H1 (cell line): ENCODE measurements around the gene FAM184B. TPM values are rescaled to one million over a fixed set of nuclear protein-coding genes. Genes with fewer than 3 reads are reported as not detected.

Experiments
- CTCF ChIA-PET: fragments of 300-600 bp; sonication (Branson Sonifier 250); formaldehyde crosslinking; loops from one replicate; lab custom pipeline; 2021; ENCODE audit not compliant: partially characterized antibody; lab: Charles Lee
- POLR2A ChIA-PET: fragments of 300-600 bp; sonication (Branson Sonifier 250); formaldehyde crosslinking; loops from one replicate; lab custom pipeline; 2021; ENCODE audit warnings: inconsistent platforms; ENCODE audit not compliant: partially characterized antibody; lab: Charles Lee
- DNase-seq, 2 experiments: peaks; one replicate each; pipeline versions ENCODE4 v3.0.0 to v3.0.0-alpha.2; 2010 to 2022; ENCODE audit warnings: low spot score in 2 of 2, low read depth in 1 of 2, mixed read lengths in 1 of 2
- FAIRE-seq: peaks from 2 replicates; lab custom pipeline; 2011; peaks lifted over from hg19 to GRCh38; lab: Jason Lieb, UNC
- H2AFZ ChIP-seq: 2 replicates; pipeline ENCODE4 v1.8.1; 2012; ENCODE audit warnings: low read length, inconsistent platforms
- H2AK5ac ChIP-seq: 2 replicates; pipeline ENCODE4 v1.6.1; 2013; ENCODE audit warnings: low read depth, low read length
- H2BK120ac ChIP-seq: replicated peaks from 2 replicates; pipeline ENCODE3; 2013; ENCODE audit warnings: low read depth, low read length, inconsistent platforms
- H2BK12ac ChIP-seq: 2 replicates; pipeline ENCODE4 v1.6.1; 2013; ENCODE audit warnings: low read depth, low read length
- H2BK15ac ChIP-seq: 2 replicates; pipeline ENCODE4 v1.6.1; 2013; ENCODE audit warnings: low read length
- H2BK20ac ChIP-seq: 2 replicates; pipeline ENCODE4 v1.6.1; 2013; ENCODE audit warnings: low read length
- H2BK5ac ChIP-seq: 2 replicates; pipeline ENCODE4 v1.6.1; 2013; ENCODE audit warnings: low read depth, low read length
- H3K14ac ChIP-seq: 2 replicates; pipeline ENCODE4 v1.6.1; 2013; ENCODE audit warnings: inconsistent platforms; ENCODE audit not compliant: insufficient read length
- H3K18ac ChIP-seq: 2 replicates; pipeline ENCODE4 v1.6.1; 2013; ENCODE audit warnings: low read length; ENCODE audit errors: extremely low read depth
- H3K23ac ChIP-seq: 2 replicates; pipeline ENCODE4 v1.6.1; 2013; ENCODE audit warnings: inconsistent platforms; ENCODE audit not compliant: insufficient read length
- H3K23me2 ChIP-seq: 2 replicates; pipeline ENCODE4 v1.6.1; 2013; ENCODE audit warnings: low read depth, low read length
- H3K27ac ChIP-seq: 2 replicates; pipeline ENCODE4 v1.6.1; 2011; ENCODE audit warnings: low read depth, low read length, inconsistent platforms
- H3K27me3 ChIP-seq, 4 experiments: replicated peaks in 1 of 4; 1 replicate in 1 of 4; 2 replicates in 3 of 4; pipeline versions ENCODE4 v1.6.1 to v1.8.1; 2011 to 2013; ENCODE audit warnings: low read length in 3 of 4, mild to moderate bottlenecking in 3 of 4, inconsistent platforms in 2 of 4, mixed read lengths in 2 of 4, moderate library complexity in 1 of 4; ENCODE audit not compliant: control insufficient read depth in 3 of 4, insufficient read depth in 3 of 4; ENCODE audit errors: extremely low read depth in 1 of 4
- H3K36me3 ChIP-seq, 4 experiments: 2 replicates each; pipeline versions ENCODE4 v1.6.1 to v1.8.1; 2011 to 2013; ENCODE audit warnings: mild to moderate bottlenecking in 4 of 4, low read length in 3 of 4, moderate library complexity in 2 of 4, control low read depth in 1 of 4, inconsistent platforms in 1 of 4; ENCODE audit not compliant: insufficient read depth in 4 of 4, control insufficient read depth in 2 of 4
- H3K4ac ChIP-seq: replicated peaks from 2 replicates; pipeline ENCODE3; 2013; ENCODE audit warnings: low read length, low read depth, mixed read lengths, inconsistent platforms; ENCODE audit not compliant: insufficient read length
- H3K4me1 ChIP-seq, 4 experiments: replicated peaks in 1 of 4; 1 replicate in 1 of 4; 2 replicates in 3 of 4; pipeline versions ENCODE4 v1.6.1 to v1.8.1; 2011 to 2013; ENCODE audit warnings: low read length in 3 of 4, inconsistent platforms in 2 of 4, mixed read lengths in 1 of 4; ENCODE audit not compliant: insufficient read depth in 4 of 4, control insufficient read depth in 3 of 4
- H3K4me2 ChIP-seq, 2 experiments: 2 replicates each; pipeline versions ENCODE4 v1.6.1 to v1.8.1; 2011 to 2013; ENCODE audit warnings: low read depth in 2 of 2, low read length in 2 of 2, control low read depth in 1 of 2, inconsistent platforms in 1 of 2, mild to moderate bottlenecking in 1 of 2; ENCODE audit not compliant: insufficient read depth in 1 of 2
- H3K4me3 ChIP-seq, 4 experiments: fragments of 200-600, 300-600 bp in 1 of 4; sonication (generic), shearing (Covaris generic), sonication (Bioruptor Twin) in 1 of 4; 2 replicates each; pipeline versions ENCODE4 v1.5.1 to v1.8.1; 2011 to 2016; ENCODE audit warnings: low read length in 4 of 4, low read depth in 3 of 4, control low read depth in 2 of 4, inconsistent platforms in 2 of 4, mild to moderate bottlenecking in 2 of 4, mixed read lengths in 1 of 4, moderate library complexity in 1 of 4; ENCODE audit not compliant: insufficient read depth in 2 of 4; ENCODE audit errors: extremely low read depth in 1 of 4
- H3K56ac ChIP-seq: replicated peaks from 2 replicates; pipeline ENCODE3; 2013; ENCODE audit warnings: low read depth, mild to moderate bottlenecking, mixed read lengths, low read length, inconsistent platforms; ENCODE audit not compliant: insufficient read length
- H3K79me1 ChIP-seq: 2 replicates; pipeline ENCODE4 v1.6.1; 2013; ENCODE audit warnings: low read depth, low read length, control low read depth
- H3K79me2 ChIP-seq, 2 experiments: 2 replicates each; pipeline versions ENCODE4 v1.6.1 to v1.8.1; 2012 to 2013; ENCODE audit warnings: low read length in 2 of 2, mild to moderate bottlenecking in 2 of 2, inconsistent platforms in 1 of 2; ENCODE audit not compliant: insufficient read depth in 2 of 2, control insufficient read depth in 1 of 2
- H3K9ac ChIP-seq, 4 experiments: replicated peaks in 1 of 4; 1 replicate in 1 of 4; 2 replicates in 3 of 4; pipeline versions ENCODE4 v1.6.1 to v1.8.1; 2011 to 2013; ENCODE audit warnings: low read depth in 3 of 4, low read length in 3 of 4, control low read depth in 2 of 4, mild to moderate bottlenecking in 2 of 4, moderate library complexity in 2 of 4, inconsistent platforms in 1 of 4; ENCODE audit errors: extremely low read depth in 1 of 4
- H3K9me3 ChIP-seq, 2 experiments: 2 replicates each; pipeline versions ENCODE4 v1.6.1 to v1.8.1; 2012 to 2013; ENCODE audit warnings: mild to moderate bottlenecking in 2 of 2, moderate library complexity in 2 of 2, control low read depth in 1 of 2, inconsistent platforms in 1 of 2, low read depth in 1 of 2, low read length in 1 of 2, mixed read lengths in 1 of 2; ENCODE audit not compliant: insufficient read depth in 2 of 2
- H4K20me1 ChIP-seq, 2 experiments: replicated peaks in 1 of 2; 2 replicates each; pipeline versions ENCODE3 to v1.8.1; 2011 to 2013; ENCODE audit warnings: inconsistent platforms in 2 of 2, low read length in 2 of 2, mild to moderate bottlenecking in 1 of 2; ENCODE audit not compliant: insufficient read depth in 2 of 2, control insufficient read depth in 1 of 2
- H4K5ac ChIP-seq: 2 replicates; pipeline ENCODE4 v1.6.1; 2013; ENCODE audit warnings: low read length, low read depth, mixed read lengths, inconsistent platforms; ENCODE audit not compliant: insufficient read length
- H4K8ac ChIP-seq: 2 replicates; pipeline ENCODE4 v1.8.0; 2013; ENCODE audit warnings: mild to moderate bottlenecking, moderate library complexity, low read length, inconsistent platforms; ENCODE audit not compliant: insufficient read depth; ENCODE audit errors: extremely low read depth
- H4K91ac ChIP-seq: replicated peaks from 2 replicates; pipeline ENCODE3; 2013; ENCODE audit warnings: low read length, mixed read lengths, inconsistent platforms; ENCODE audit not compliant: insufficient read length
- BRCA1 ChIP-seq: IDR thresholded peaks from 2 replicates; pipeline ENCODE4 v1.6.1; 2012; ENCODE audit warnings: low read depth, low read length, improper control_type of control experiment
- E2F6 ChIP-seq: IDR thresholded peaks from 2 replicates; pipeline ENCODE4 v1.6.1; 2012; ENCODE audit warnings: inconsistent platforms
- EGR1 ChIP-seq: IDR thresholded peaks from 2 replicates; pipeline ENCODE4 v1.6.1; 2011; ENCODE audit warnings: low read depth, low read length, borderline replicate concordance
- GABPA ChIP-seq: IDR thresholded peaks from 2 replicates; pipeline ENCODE4 v1.6.1; 2011; ENCODE audit warnings: mild to moderate bottlenecking, low read length, moderate library complexity, borderline replicate concordance; ENCODE audit not compliant: insufficient read depth
- HDAC2 ChIP-seq, 2 experiments: fragments of 300-600 bp in 1 of 2; sonication (generic) in 1 of 2; IDR thresholded peaks; 2 replicates each; pipeline ENCODE4 v1.6.1; 2011 to 2012; ENCODE audit warnings: low read depth in 2 of 2, low read length in 2 of 2, mild to moderate bottlenecking in 2 of 2, moderate library complexity in 2 of 2, borderline replicate concordance in 1 of 2, inconsistent platforms in 1 of 2
- JUN ChIP-seq: IDR thresholded peaks from 2 replicates; pipeline ENCODE4 v1.6.1; 2011; ENCODE audit warnings: low read depth, mild to moderate bottlenecking, improper control_type of control experiment, low read length
- MAFK ChIP-seq: IDR thresholded peaks from 2 replicates; pipeline ENCODE4 v1.6.1; 2012; ENCODE audit warnings: low read depth, mild to moderate bottlenecking, improper control_type of control experiment, low read length
- NRF1 ChIP-seq: IDR thresholded peaks from 2 replicates; pipeline ENCODE4 v1.6.1; 2011; ENCODE audit warnings: mild to moderate bottlenecking, low read depth, low read length, improper control_type of control experiment
- POLR2AphosphoS5 ChIP-seq: IDR thresholded peaks from 2 replicates; pipeline ENCODE4 v1.6.1; 2011; ENCODE audit warnings: low read depth, low read length
- POU5F1 ChIP-seq: IDR thresholded peaks from 2 replicates; pipeline ENCODE4 v1.6.1; 2011; ENCODE audit warnings: low read depth, mild to moderate bottlenecking, low read length, moderate library complexity
- RFX5 ChIP-seq: IDR thresholded peaks from 2 replicates; pipeline ENCODE4 v1.6.1; 2011; ENCODE audit warnings: low read depth, low read length, improper control_type of control experiment, borderline replicate concordance
- SP4 ChIP-seq: IDR thresholded peaks from 2 replicates; pipeline ENCODE4 v1.6.1; 2012; ENCODE audit warnings: low read length, inconsistent platforms
- SRF ChIP-seq: IDR thresholded peaks from 2 replicates; pipeline ENCODE4 v1.6.1; 2011; ENCODE audit warnings: mild to moderate bottlenecking, low read depth, low read length, moderate library complexity
- TBP ChIP-seq: IDR thresholded peaks from 2 replicates; pipeline ENCODE4 v1.6.1; 2011; ENCODE audit warnings: low read depth, low read length, improper control_type of control experiment
- TEAD4 ChIP-seq: IDR thresholded peaks from 2 replicates; pipeline ENCODE4 v1.6.1; 2012; ENCODE audit warnings: low read depth, low read length, inconsistent platforms, mixed read lengths
- WGBS, 2 experiments: shearing (Covaris generic) in 1 of 2; methylation state at CpG; one replicate each; pipeline versions ENCODE4 v1.1.6 to v1.1.7; 2013 to 2015; ENCODE audit warnings: low lambda C conversion rate in 2 of 2, mixed read lengths in 2 of 2, inconsistent platforms in 1 of 2, low coverage in 1 of 2, missing lambda C conversion rate in 1 of 2; ENCODE audit not compliant: insufficient replicate concordance in 2 of 2, insufficient coverage in 1 of 2, insufficient read length in 1 of 2; ENCODE audit errors: extremely low coverage in 1 of 2, missing lambda C conversion rate in 1 of 2; 5-methylcytosine and 5-hydroxymethylcytosine counted together
- polyA plus RNA-seq, 7 experiments: library from polyadenylated mRNA; depleted of rRNA in 3 of 7; stranded (reverse) in 5 of 7; unstranded in 2 of 7; fragments of >200 nt in 5 of 7; fragments of 200-250 nt in 2 of 7; gene quantifications; 1 replicate in 5 of 7; 2 replicates in 1 of 7; 4 replicates in 1 of 7; pipeline versions ENCODE4 v1.2.1 to v1.2.3, GENCODE V29; 2011 to 2013; ENCODE audit warnings: missing spikeins in 2 of 7, mixed read lengths in 2 of 7
- total RNA-seq: library from RNA; stranded (reverse); fragmentation: NEBNext Ultra II Directional; extraction: Animal tissue kit (Norgen Biotek cat#: 25700); gene quantifications from 2 replicates; pipeline ENCODE4 v1.2.1, GENCODE V29; 2021

FAM184B gene
- total and polyA plus RNA-seq, 2 of the 8 experiments (the other 6 are each of a cell fraction or from before 2014, with no cell fraction given): 0.05 to 0.39 TPM

- Histone ChIP-seq H3K9ac (no peak overlapping the region), H3K23me2 (no peaks in the 10 kb centered on the region), H3K4me3 (no peak overlapping the region), H3K79me2 (no peaks in the 10 kb centered on the region), H4K20me1 (no peaks in the 10 kb centered on the region), H3K4me1 (peaks cover 0 to 7% (median 3%) of the 10 kb centered on the region in 4 experiments; a peak in 5 of 7 replicates), H3K27me3 (no peaks in the 10 kb centered on the region), H3K79me1 (no peaks in the 10 kb centered on the region), H3K36me3 (no peaks in the 10 kb centered on the region), H2BK5ac (no peak overlapping the region), H3K9me3 (peaks cover 0 to 15% of the 10 kb centered on the region in 2 experiments; a peak in 3 of 4 replicates), H2AK5ac (no peak overlapping the region), H3K27ac (no peak overlapping the region), H2BK20ac (no peak overlapping the region), H2BK15ac (no peak overlapping the region), H3K18ac (no peak overlapping the region), H3K14ac (no peak overlapping the region), H2BK120ac (no peak overlapping the region), H2BK12ac (no peak overlapping the region), H3K4ac (no peak overlapping the region), H2AFZ (no peak overlapping the region), H4K8ac (no peak overlapping the region), H3K23ac (no peak overlapping the region), H4K91ac (no peak overlapping the region), H3K4me2 (no peak overlapping the region), H3K56ac (no peak overlapping the region), H4K5ac (no peak overlapping the region)
- 93% methylated on average over 3 of the region's 3 CpGs; no CpG with 5 or more reads in 1 of the 2 experiments for WGBS, 2 experiments
- POLR2A ChIA-PET: interaction anchor here (1.0 kb wide), 1 partner anchor 12 kb away, joined by 4 read pairs; no protein-coding TSS in a partner anchor
- no peak for DNase-seq
- no peak for FAIRE-seq
- TF ChIP-seq JUN: no peak
- no peak for TF ChIP-seq NRF1
- no peak for TF ChIP-seq BRCA1
- no peak for TF ChIP-seq SP4
- TF ChIP-seq MAFK: no peak
- TF ChIP-seq TBP: no peak
- no peak for TF ChIP-seq TEAD4
- no peak for TF ChIP-seq POU5F1
- TF ChIP-seq HDAC2 (IDR thresholded peaks at IDR 0.05; ENCODE audit: borderline replicate concordance in 1 of 2, low read depth in 2 of 2, low read length in 2 of 2): no peak
- TF ChIP-seq E2F6: no peak
- no peak for TF ChIP-seq EGR1
- no peak for TF ChIP-seq RFX5
- TF ChIP-seq SRF: no peak
- no peak for TF ChIP-seq POLR2AphosphoS5
- TF ChIP-seq GABPA: no peak
- CTCF ChIA-PET: interaction anchor here (0.7 to 2.1 kb wide), 5 partner anchors 10 to 231 kb away, joined by 3 to 5 read pairs (median 4); no protein-coding TSS in a partner anchor
Observed at GRCh38 chr4:17763416-17763815, 18.0 kb downstream of the FAM184B start.
